Astrocyte (in vitro differentiated cells and primary cell): ENCODE data around the gene SEC24A.

ENCODE experiments used
- EZH2 ChIP-seq: IDR thresholded peaks from 2 replicates; pipeline ENCODE4 v1.6.1; 2012; ENCODE audit warnings: mild to moderate bottlenecking, low read length, inconsistent platforms; ENCODE audit not compliant: insufficient read depth
- TF ChIP-seq, protein P1 (sequence below): IDR thresholded peaks from 2 replicates; pipeline ENCODE4 v1.5.1; 2011; ENCODE audit warnings: low read depth, mild to moderate bottlenecking, inconsistent platforms, low read length, moderate library complexity; ENCODE audit not compliant: insufficient read depth

DNA sequence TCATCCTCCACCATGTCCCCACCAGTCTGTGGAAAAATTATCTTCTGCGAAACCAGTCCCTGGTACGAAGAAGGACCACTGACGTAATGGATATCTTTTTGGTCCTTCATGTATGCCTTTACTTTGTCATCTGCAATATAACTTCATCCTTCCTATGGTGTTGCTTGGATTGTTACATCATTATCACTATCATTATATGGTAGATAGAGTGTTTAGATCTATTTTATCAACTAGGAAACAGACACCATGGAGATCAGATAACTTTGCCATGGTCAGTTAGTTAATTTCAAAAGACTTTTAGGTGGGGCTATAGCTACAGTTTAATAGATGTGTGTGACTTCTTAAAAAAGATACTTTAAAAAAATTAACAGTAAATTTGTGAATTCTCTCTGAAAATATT, 66.0 kb downstream of the SEC24A start:
- TF ChIP-seq, protein P1, sequence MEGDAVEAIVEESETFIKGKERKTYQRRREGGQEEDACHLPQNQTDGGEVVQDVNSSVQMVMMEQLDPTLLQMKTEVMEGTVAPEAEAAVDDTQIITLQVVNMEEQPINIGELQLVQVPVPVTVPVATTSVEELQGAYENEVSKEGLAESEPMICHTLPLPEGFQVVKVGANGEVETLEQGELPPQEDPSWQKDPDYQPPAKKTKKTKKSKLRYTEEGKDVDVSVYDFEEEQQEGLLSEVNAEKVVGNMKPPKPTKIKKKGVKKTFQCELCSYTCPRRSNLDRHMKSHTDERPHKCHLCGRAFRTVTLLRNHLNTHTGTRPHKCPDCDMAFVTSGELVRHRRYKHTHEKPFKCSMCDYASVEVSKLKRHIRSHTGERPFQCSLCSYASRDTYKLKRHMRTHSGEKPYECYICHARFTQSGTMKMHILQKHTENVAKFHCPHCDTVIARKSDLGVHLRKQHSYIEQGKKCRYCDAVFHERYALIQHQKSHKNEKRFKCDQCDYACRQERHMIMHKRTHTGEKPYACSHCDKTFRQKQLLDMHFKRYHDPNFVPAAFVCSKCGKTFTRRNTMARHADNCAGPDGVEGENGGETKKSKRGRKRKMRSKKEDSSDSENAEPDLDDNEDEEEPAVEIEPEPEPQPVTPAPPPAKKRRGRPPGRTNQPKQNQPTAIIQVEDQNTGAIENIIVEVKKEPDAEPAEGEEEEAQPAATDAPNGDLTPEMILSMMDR: no peak
- no peak for TF ChIP-seq EZH2
